ENCODE data around the gene ASPSCR1. TPM values are rescaled to one million over a fixed set of nuclear protein-coding genes. Genes with fewer than 3 reads are reported as not detected.
A peak's percentile ranks its signal among the peaks of the same experiment; 100 is the strongest.

ASPSCR1 gene
- total and polyA plus RNA-seq, 9 of the 15 experiments (the other 6 are each of a cell fraction or from before 2014, with no cell fraction given) = 0.90 to 36.9 (median 11.6) TPM

DNA sequence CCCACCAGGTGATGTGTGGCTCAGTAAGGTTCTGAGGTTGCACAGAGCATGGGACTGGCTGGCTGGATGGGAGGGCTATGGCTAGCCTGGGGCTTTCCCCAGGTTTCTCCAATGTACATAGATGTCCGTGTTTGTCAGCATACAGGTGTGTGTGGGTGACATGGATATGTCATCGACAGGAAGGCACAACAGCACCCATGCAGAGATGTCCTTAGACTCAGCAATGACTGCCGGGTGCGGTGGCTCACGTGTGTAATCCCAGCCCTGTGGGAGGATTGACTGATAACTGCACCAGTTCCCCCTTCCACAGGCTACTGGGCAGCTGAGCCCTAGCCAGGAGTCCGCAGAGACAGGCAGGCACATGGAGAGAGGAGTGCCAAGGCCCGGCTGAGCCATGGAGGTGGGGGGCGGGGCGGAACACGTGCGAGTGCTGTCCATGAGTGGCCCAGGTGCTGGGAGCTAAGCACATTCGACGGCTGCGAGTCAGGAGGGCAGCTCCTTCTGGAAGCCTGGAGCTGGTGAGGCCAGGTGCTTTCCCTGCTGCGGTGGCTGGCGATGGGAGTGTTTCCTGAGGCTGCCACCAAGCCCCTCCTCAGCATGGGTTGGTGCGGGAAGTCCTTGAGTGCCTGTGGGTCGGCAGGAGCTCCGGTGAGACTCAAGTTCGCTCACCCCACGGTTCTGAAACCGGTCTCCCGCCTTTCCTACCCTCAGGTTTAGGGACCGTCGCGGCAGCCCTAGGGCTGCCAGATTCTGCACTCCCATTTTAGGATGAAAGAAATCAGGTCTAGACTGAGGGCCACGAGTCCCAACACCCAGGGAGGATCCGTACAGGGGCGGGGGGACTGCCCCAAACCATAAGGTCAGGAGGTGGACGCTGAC lies 858 bp upstream of the ASPSCR1 start (continued):
- no peak for TF ChIP-seq ETV6 (IDR thresholded peaks at IDR 0.05; ENCODE audit: borderline replicate concordance in 1 of 2, low read depth in 2 of 2, low read length in 1 of 2)
- no peak; the same call in 1 of the 2 replicates for TF ChIP-seq ETV6 (CRISPR knock-in tag; IDR thresholded peaks at IDR 0.05; ENCODE audit: borderline replicate concordance)
- TF ChIP-seq ZNF174 (CRISPR knock-in tag; IDR thresholded peaks at IDR 0.05) = no peak
- no peak for TF ChIP-seq PHF8 (IDR thresholded peaks at IDR 0.05; ENCODE audit: borderline replicate concordance, low read length)
- TF ChIP-seq SMARCB1 (IDR thresholded peaks at IDR 0.05; ENCODE audit: insufficient read length, low read depth) = no peak
- no peak; the same call in 1 of the 2 replicates for TF ChIP-seq MAFG (tag; conservative IDR thresholded peaks at IDR 0.05)
- no peak for TF ChIP-seq TCF7L2 (IDR thresholded peaks at IDR 0.05; ENCODE audit: low read depth, low read length)
- TF ChIP-seq, protein P1, sequence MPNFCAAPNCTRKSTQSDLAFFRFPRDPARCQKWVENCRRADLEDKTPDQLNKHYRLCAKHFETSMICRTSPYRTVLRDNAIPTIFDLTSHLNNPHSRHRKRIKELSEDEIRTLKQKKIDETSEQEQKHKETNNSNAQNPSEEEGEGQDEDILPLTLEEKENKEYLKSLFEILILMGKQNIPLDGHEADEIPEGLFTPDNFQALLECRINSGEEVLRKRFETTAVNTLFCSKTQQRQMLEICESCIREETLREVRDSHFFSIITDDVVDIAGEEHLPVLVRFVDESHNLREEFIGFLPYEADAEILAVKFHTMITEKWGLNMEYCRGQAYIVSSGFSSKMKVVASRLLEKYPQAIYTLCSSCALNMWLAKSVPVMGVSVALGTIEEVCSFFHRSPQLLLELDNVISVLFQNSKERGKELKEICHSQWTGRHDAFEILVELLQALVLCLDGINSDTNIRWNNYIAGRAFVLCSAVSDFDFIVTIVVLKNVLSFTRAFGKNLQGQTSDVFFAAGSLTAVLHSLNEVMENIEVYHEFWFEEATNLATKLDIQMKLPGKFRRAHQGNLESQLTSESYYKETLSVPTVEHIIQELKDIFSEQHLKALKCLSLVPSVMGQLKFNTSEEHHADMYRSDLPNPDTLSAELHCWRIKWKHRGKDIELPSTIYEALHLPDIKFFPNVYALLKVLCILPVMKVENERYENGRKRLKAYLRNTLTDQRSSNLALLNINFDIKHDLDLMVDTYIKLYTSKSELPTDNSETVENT (CRISPR knock-in tag; IDR thresholded peaks at IDR 0.05) = peak; percentile 20; the same call in 1 of the 2 replicates
- no peak for TF ChIP-seq ZNF384 (IDR thresholded peaks at IDR 0.05; ENCODE audit: low read depth, low read length)
- no peak for TF ChIP-seq ELF1 (tag; IDR thresholded peaks at IDR 0.05)
- TF ChIP-seq TEAD1 (CRISPR knock-in tag; IDR thresholded peaks at IDR 0.05) = no peak
- no peak for TF ChIP-seq TCF3 (CRISPR knock-in tag; IDR thresholded peaks at IDR 0.05)
- TF ChIP-seq, protein P2, sequence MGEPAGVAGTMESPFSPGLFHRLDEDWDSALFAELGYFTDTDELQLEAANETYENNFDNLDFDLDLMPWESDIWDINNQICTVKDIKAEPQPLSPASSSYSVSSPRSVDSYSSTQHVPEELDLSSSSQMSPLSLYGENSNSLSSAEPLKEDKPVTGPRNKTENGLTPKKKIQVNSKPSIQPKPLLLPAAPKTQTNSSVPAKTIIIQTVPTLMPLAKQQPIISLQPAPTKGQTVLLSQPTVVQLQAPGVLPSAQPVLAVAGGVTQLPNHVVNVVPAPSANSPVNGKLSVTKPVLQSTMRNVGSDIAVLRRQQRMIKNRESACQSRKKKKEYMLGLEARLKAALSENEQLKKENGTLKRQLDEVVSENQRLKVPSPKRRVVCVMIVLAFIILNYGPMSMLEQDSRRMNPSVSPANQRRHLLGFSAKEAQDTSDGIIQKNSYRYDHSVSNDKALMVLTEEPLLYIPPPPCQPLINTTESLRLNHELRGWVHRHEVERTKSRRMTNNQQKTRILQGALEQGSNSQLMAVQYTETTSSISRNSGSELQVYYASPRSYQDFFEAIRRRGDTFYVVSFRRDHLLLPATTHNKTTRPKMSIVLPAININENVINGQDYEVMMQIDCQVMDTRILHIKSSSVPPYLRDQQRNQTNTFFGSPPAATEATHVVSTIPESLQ (CRISPR knock-in tag; IDR thresholded peaks at IDR 0.05) = no peak
- no peak for TF ChIP-seq PURB (CRISPR knock-in tag; IDR thresholded peaks at IDR 0.05; ENCODE audit: low read depth)
- TF ChIP-seq ASH1L (IDR thresholded peaks at IDR 0.05; ENCODE audit: borderline replicate concordance, low read depth, partially characterized antibody) = no peak
- TF ChIP-seq POLR2G (IDR thresholded peaks at IDR 0.05; ENCODE audit: low read depth, low read length) = no peak
- TF ChIP-seq RBM17 (IDR thresholded peaks at IDR 0.05; ENCODE audit: borderline replicate concordance, low read depth, low read length) = no peak
- no peak for TF ChIP-seq NR1H2 (CRISPR knock-in tag; IDR thresholded peaks at IDR 0.05)
- no peak for TF ChIP-seq SLC30A9 (CRISPR knock-in tag; IDR thresholded peaks at IDR 0.05)
- TF ChIP-seq XRCC3 (IDR thresholded peaks at IDR 0.05) = no peak; the same call in 1 of the 2 replicates
- TF ChIP-seq SNIP1 (IDR thresholded peaks at IDR 0.05; ENCODE audit: low read depth) = no peak
- TF ChIP-seq POU5F1 (IDR thresholded peaks at IDR 0.05; ENCODE audit: borderline replicate concordance, low read depth, low read length, partially characterized antibody) = no peak
- TF ChIP-seq GATAD2A (IDR thresholded peaks at IDR 0.05) = no peak

Measured in K562 (cell line).